Activated naive CD8-positive, alpha-beta T cell (primary cell): ENCODE results near the gene NUP62.

Experiments used
- H3K27ac Mint-ChIP-seq: one replicate; pipeline ENCODE4 v1.8.0; 2021; ENCODE audit warnings: mixed read lengths
- H3K27me3 Mint-ChIP-seq: one replicate; pipeline ENCODE4 v1.8.0; 2021; ENCODE audit warnings: mixed read lengths
- H3K36me3 Mint-ChIP-seq: one replicate; pipeline ENCODE4 v1.8.0; 2021; ENCODE audit warnings: mixed read lengths
- H3K4me1 Mint-ChIP-seq: one replicate; pipeline ENCODE4 v1.8.0; 2021; ENCODE audit warnings: low read depth, mixed read lengths
- H3K4me3 Mint-ChIP-seq: one replicate; pipeline ENCODE4 v1.8.0; 2021; ENCODE audit warnings: mild to moderate bottlenecking, mixed read lengths
- H3K9me3 Mint-ChIP-seq: one replicate; pipeline ENCODE4 v1.8.0; 2021; ENCODE audit warnings: low read depth, mixed read lengths

Gene NUP62

GRCh38 chr19:49869009-49869483 is 60.3 kb downstream of the NUP62 start:
- H3K9me3 Mint-ChIP-seq: no peaks in the 10 kb centered on the region
- H3K4me1 Mint-ChIP-seq: peaks cover 36% of the 10 kb centered on the region
- peak overlapping the region; percentile 50 for H3K27ac Mint-ChIP-seq
- H3K36me3 Mint-ChIP-seq: no peaks in the 10 kb centered on the region
- H3K4me3 Mint-ChIP-seq: no peak overlapping the region
- H3K27me3 Mint-ChIP-seq: no peaks in the 10 kb centered on the region

- Mint-ChIP-seq H3K27ac (peak within 1 kb of the TSS; percentile 97), H3K27me3 (no peaks in the 10 kb centered on the region), H3K4me3 (no peak within 1 kb of the TSS), H3K36me3 (peaks cover 3% of the 10 kb centered on the region), H3K4me1 (peaks cover 41% of the 10 kb centered on the region), H3K9me3 (no peaks in the 10 kb centered on the region)
Observed at GRCh38 chr19:49866933-49867782, 62.1 kb downstream of the NUP62 start, which contains the start of gene PNKP. PNKP (minus strand) TSS chr19:49867576; CDS start chr19:49867204, 372 bp downstream.

- Mint-ChIP-seq H3K27ac (no peak overlapping the region), H3K4me3 (peak overlapping the region; percentile 70), H3K36me3 (peaks cover 3% of the 10 kb centered on the region), H3K9me3 (no peaks in the 10 kb centered on the region), H3K4me1 (peaks cover 33% of the 10 kb centered on the region), H3K27me3 (no peaks in the 10 kb centered on the region)
Observed at GRCh38 chr19:49864890-49865289, 64.4 kb downstream of the NUP62 start.

GRCh38 chr19:49863935-49864320 is 65.4 kb downstream of the NUP62 start:
- peaks cover 3% of the 10 kb centered on the region for H3K36me3 Mint-ChIP-seq
- no peaks in the 10 kb centered on the region for H3K27me3 Mint-ChIP-seq
- peaks cover 33% of the 10 kb centered on the region for H3K4me1 Mint-ChIP-seq
- no peak overlapping the region for H3K4me3 Mint-ChIP-seq
- H3K9me3 Mint-ChIP-seq: no peaks in the 10 kb centered on the region
- no peak overlapping the region for H3K27ac Mint-ChIP-seq

GRCh38 chr19:49863254-49863934 is 65.9 kb downstream of the NUP62 start:
- Mint-ChIP-seq H3K4me1 (peaks cover 29% of the 10 kb centered on the region), H3K27me3 (no peaks in the 10 kb centered on the region), H3K27ac (no peak overlapping the region), H3K36me3 (peaks cover 3% of the 10 kb centered on the region), H3K9me3 (no peaks in the 10 kb centered on the region), H3K4me3 (no peak overlapping the region)

- H3K4me3 Mint-ChIP-seq: no peak overlapping the region
- H3K27me3 Mint-ChIP-seq: no peaks in the 10 kb centered on the region
- peaks cover 3% of the 10 kb centered on the region for H3K36me3 Mint-ChIP-seq
- H3K27ac Mint-ChIP-seq: no peak overlapping the region
- peaks cover 25% of the 10 kb centered on the region for H3K4me1 Mint-ChIP-seq
- no peaks in the 10 kb centered on the region for H3K9me3 Mint-ChIP-seq
Observed at GRCh38 chr19:49862391-49863253, 66.7 kb downstream of the NUP62 start.

GRCh38 chr19:49861541-49862378 is 67.5 kb downstream of the NUP62 start:
- Mint-ChIP-seq H3K4me1 (peaks cover 22% of the 10 kb centered on the region), H3K4me3 (no peak overlapping the region), H3K27ac (no peak overlapping the region), H3K9me3 (no peaks in the 10 kb centered on the region), H3K27me3 (no peaks in the 10 kb centered on the region), H3K36me3 (peaks cover 3% of the 10 kb centered on the region)

- H3K4me1 Mint-ChIP-seq: peaks cover 16% of the 10 kb centered on the region
- H3K27me3 Mint-ChIP-seq: no peaks in the 10 kb centered on the region
- H3K9me3 Mint-ChIP-seq: no peaks in the 10 kb centered on the region
- no peak overlapping the region for H3K4me3 Mint-ChIP-seq
- peaks cover 3% of the 10 kb centered on the region for H3K36me3 Mint-ChIP-seq
- H3K27ac Mint-ChIP-seq: no peak overlapping the region
Observed at GRCh38 chr19:49861107-49861506, 68.2 kb downstream of the NUP62 start.

GRCh38 chr19:49860336-49861102 is 68.8 kb downstream of the NUP62 start:
- Mint-ChIP-seq H3K27ac (no peak overlapping the region), H3K9me3 (no peaks in the 10 kb centered on the region), H3K27me3 (no peaks in the 10 kb centered on the region), H3K36me3 (peaks cover 3% of the 10 kb centered on the region), H3K4me1 (peaks cover 10% of the 10 kb centered on the region), H3K4me3 (no peak overlapping the region)

- Mint-ChIP-seq H3K36me3 (peaks cover 3% of the 10 kb centered on the region), H3K4me1 (peaks cover 5% of the 10 kb centered on the region), H3K27ac (no peak overlapping the region), H3K4me3 (no peak overlapping the region), H3K27me3 (no peaks in the 10 kb centered on the region), H3K9me3 (no peaks in the 10 kb centered on the region)
Observed at GRCh38 chr19:49859682-49860335, 69.5 kb downstream of the NUP62 start.

- Mint-ChIP-seq H3K36me3 (peaks cover 2% of the 10 kb centered on the region), H3K4me1 (peaks cover 4% of the 10 kb centered on the region), H3K4me3 (no peak overlapping the region), H3K9me3 (no peaks in the 10 kb centered on the region), H3K27ac (no peak overlapping the region), H3K27me3 (no peaks in the 10 kb centered on the region)
Observed at GRCh38 chr19:49858088-49858985, 71.0 kb downstream of the NUP62 start.

- Mint-ChIP-seq H3K4me3 (no peak overlapping the region), H3K27ac (no peak overlapping the region), H3K9me3 (no peaks in the 10 kb centered on the region), H3K27me3 (no peaks in the 10 kb centered on the region), H3K36me3 (no peaks in the 10 kb centered on the region), H3K4me1 (peaks cover 7% of the 10 kb centered on the region)
Observed at GRCh38 chr19:49857838-49858087, 71.5 kb downstream of the NUP62 start.
